Effector memory CD8-positive, alpha-beta T cell (primary cell): ENCODE measurements around the gene CIB1.
A peak's percentile ranks its signal among the peaks of the same experiment; 100 is the strongest.

Experiments used
- ATAC-seq: fragments of 150-1000 bp; cut with Tn5 transposase; replicated peaks from 2 replicates; pipeline ENCODE4 v1.10.0; 2021; ENCODE audit warnings: mild to moderate bottlenecking, moderate library complexity
- DNase-seq, 3 experiments: peaks; one replicate each; pipeline ENCODE4 v3.0.0; 2021
- H3K27ac Mint-ChIP-seq, 2 donors: one replicate each; pipeline ENCODE4 v1.8.0; 2022; ENCODE audit warnings: mild to moderate bottlenecking in 2 of 2, mixed read lengths in 2 of 2, moderate library complexity in 2 of 2
- H3K27me3 Mint-ChIP-seq, 2 donors: one replicate each; pipeline ENCODE4 v1.8.0; 2022; ENCODE audit warnings: mixed read lengths in 2 of 2
- H3K36me3 Mint-ChIP-seq: one replicate; pipeline ENCODE4 v1.8.0; 2022; ENCODE audit warnings: mild to moderate bottlenecking, moderate library complexity, mixed read lengths; ENCODE audit not compliant: insufficient read depth
- H3K4me1 Mint-ChIP-seq, 2 donors: one replicate each; pipeline ENCODE4 v1.8.0; 2022; ENCODE audit warnings: low read depth in 2 of 2, mixed read lengths in 2 of 2
- H3K4me3 Mint-ChIP-seq, 2 donors: one replicate each; pipeline ENCODE4 v1.8.0; 2022; ENCODE audit warnings: mild to moderate bottlenecking in 2 of 2, mixed read lengths in 2 of 2, moderate library complexity in 2 of 2
- H3K9me3 Mint-ChIP-seq, 2 donors: one replicate each; pipeline ENCODE4 v1.8.0; 2022; ENCODE audit warnings: mixed read lengths in 2 of 2

The CIB1 gene

DNA sequence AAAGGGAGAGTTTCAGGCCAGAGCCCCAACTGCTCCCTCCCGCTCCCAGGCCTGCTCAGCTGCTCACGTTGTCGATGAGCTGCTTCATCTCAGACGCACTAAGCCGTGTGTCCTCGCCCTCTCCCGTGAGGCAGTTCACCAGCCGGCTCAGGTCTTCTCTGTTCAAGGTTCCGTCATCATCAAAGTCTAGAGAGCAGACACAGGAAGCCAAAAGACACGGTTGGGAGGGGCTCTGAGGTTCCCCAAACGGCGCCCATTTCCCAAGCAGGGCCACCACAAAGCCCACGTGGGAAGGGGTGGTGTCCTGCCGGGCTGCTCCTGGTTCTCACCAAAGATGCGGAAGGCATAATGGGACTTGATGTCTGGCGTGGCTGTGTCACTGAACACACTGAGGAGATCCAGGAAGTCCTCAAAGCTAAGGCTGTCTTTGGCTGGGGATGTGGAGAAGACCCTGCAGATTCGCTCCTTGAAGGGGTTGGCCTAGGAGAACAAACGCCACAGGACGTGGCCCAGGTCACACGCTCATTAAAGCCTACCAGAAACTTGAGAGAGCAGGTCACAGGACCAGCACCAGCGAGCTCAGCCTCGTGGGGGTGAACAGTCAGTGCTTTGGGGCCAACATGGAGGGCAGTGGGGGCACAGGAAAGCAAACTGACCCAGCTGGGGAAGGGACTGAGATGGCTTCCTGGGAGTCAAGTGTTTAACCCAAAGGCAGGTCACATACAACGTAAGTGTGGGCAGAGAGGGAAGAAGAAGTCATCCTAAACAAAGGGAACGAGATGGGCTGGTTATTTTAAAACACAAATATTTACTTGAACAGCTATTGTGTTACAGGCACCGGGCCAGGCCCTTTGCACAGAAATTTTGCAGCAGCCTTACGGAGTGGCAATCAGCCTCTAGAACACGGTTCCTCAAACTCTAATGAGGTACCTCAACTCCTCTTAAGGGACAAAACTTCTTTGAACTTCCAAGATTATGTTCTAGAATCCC, 2.4 kb downstream of the CIB1 start:
- peak overlapping the region; percentile 97 to 98 for H3K27ac Mint-ChIP-seq
- H3K36me3 Mint-ChIP-seq: peaks cover 76% of the 10 kb centered on the region
- H3K9me3 Mint-ChIP-seq: no peaks in the 10 kb centered on the region
- DNase-seq: peak; percentile 80 to 83 (median 80)
- peaks cover 45% of the 10 kb centered on the region in 2 donors for H3K4me1 Mint-ChIP-seq
- ATAC-seq: peak; percentile 69
- H3K27me3 Mint-ChIP-seq: no peaks in the 10 kb centered on the region
- H3K4me3 Mint-ChIP-seq: peak overlapping the region; percentile 82 to 85

DNA sequence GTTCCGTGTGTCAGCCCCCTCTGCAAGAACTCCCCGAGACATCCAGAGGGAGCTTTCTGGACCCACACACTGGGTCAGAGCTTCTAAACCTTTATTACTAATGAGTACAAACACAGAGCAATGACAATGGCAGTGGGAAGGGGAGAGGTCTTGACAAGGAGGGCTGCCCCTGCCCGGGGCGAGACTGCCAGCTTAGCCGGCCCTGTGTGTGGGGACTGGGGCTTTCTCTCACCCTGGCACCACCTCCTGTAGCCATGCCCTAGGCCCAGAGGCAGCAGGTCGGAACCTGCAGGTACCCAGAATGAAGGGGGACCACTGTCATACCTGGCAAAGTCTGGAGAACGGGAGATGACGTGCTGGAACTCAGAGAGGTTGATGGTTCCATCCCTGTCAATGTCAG, 3.1 kb downstream of the CIB1 start:
- Mint-ChIP-seq H3K4me3 (peak overlapping the region; percentile 82 to 85), H3K36me3 (peaks cover 70% of the 10 kb centered on the region), H3K27me3 (no peaks in the 10 kb centered on the region), H3K9me3 (no peaks in the 10 kb centered on the region), H3K4me1 (peaks cover 41 to 45% of the 10 kb centered on the region in 2 donors), H3K27ac (peak overlapping the region; percentile 97 to 98)
- ATAC-seq (no peak), DNase-seq (no peak)

DNA sequence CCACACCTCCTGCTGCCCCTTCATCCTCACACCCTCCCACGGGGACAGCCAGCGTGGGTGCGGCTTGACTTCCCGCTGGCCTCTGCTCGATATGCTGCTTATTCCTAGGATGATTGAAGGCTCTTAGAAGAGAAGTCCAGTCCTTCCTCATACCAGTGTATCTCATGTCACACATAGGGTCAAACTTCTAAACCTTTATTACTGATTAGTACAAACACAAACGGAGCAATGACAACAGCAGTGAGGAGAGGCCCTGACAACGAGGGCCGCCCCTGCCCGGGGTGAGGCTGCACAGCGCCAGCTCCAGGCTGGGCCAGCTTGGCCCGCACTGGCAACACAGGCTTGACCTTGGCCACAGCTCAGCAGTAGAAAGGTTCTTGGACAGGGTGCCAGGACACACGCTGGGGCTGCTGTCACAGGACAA, 3.7 kb downstream of the CIB1 start:
- no peak for ATAC-seq
- H3K36me3 Mint-ChIP-seq: peaks cover 69% of the 10 kb centered on the region

GRCh38 chr15:90228960-90229359, 4.8 kb downstream of the CIB1 start:
- Mint-ChIP-seq H3K4me1 (peaks cover 34 to 37% of the 10 kb centered on the region in 2 donors), H3K36me3 (peaks cover 68% of the 10 kb centered on the region), H3K27ac (peak overlapping the region; percentile 97 to 98), H3K9me3 (no peaks in the 10 kb centered on the region), H3K4me3 (no peak overlapping the region), H3K27me3 (no peaks in the 10 kb centered on the region)
- no peak for ATAC-seq
- DNase-seq: no peak

More for the DNA sequence above, 3.7 kb downstream of the CIB1 start:
- no peak for DNase-seq
- Mint-ChIP-seq H3K9me3 (no peaks in the 10 kb centered on the region), H3K27me3 (no peaks in the 10 kb centered on the region), H3K4me1 (peaks cover 40 to 44% of the 10 kb centered on the region in 2 donors), H3K4me3 (peak overlapping the region; percentile 82 to 85), H3K27ac (peak overlapping the region; percentile 97 to 98)

- H3K36me3 Mint-ChIP-seq: peaks cover 71% of the 10 kb centered on the region
These were observed 5.6 kb downstream of the CIB1 start for GRCh38 chr15:90227816-90228772.

DNA sequence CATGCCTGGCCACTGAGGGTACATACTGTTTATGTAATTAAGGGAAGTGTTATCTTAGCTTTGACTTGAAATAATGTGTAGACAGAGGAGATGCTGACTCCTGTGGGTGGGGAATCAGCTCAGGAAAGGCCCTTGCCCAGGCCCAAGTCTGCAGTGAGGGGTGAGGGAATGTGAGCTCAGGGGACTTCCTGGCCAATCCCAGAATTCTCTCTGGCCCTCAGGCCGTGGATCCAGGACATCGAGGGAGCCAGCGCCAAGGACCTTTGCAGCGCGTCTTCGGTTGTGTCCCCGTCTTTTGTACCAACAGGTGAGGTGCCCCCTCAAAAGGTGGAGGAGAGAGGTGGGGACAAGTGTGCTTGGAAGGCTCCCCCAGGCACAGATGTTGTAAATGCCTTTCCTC, 6.4 kb downstream of the CIB1 start:
- H3K4me1 Mint-ChIP-seq: peaks cover 29 to 30% of the 10 kb centered on the region in 2 donors
- no peaks in the 10 kb centered on the region for H3K9me3 Mint-ChIP-seq
- H3K36me3 Mint-ChIP-seq: peaks cover 68% of the 10 kb centered on the region
- no peak overlapping the region for H3K27ac Mint-ChIP-seq
- no peaks in the 10 kb centered on the region for H3K27me3 Mint-ChIP-seq
- DNase-seq (no peak), ATAC-seq (no peak)
- no peak overlapping the region for H3K4me3 Mint-ChIP-seq

More at GRCh38 chr15:90227816-90228772, 5.6 kb downstream of the CIB1 start:
- peak overlapping the region; percentile 97 to 98 for H3K27ac Mint-ChIP-seq
- H3K9me3 Mint-ChIP-seq: no peaks in the 10 kb centered on the region
- DNase-seq (no peak), ATAC-seq (no peak)
- peaks cover 34 to 37% of the 10 kb centered on the region in 2 donors for H3K4me1 Mint-ChIP-seq
- H3K27me3 Mint-ChIP-seq: no peaks in the 10 kb centered on the region
- no peak overlapping the region for H3K4me3 Mint-ChIP-seq

DNA sequence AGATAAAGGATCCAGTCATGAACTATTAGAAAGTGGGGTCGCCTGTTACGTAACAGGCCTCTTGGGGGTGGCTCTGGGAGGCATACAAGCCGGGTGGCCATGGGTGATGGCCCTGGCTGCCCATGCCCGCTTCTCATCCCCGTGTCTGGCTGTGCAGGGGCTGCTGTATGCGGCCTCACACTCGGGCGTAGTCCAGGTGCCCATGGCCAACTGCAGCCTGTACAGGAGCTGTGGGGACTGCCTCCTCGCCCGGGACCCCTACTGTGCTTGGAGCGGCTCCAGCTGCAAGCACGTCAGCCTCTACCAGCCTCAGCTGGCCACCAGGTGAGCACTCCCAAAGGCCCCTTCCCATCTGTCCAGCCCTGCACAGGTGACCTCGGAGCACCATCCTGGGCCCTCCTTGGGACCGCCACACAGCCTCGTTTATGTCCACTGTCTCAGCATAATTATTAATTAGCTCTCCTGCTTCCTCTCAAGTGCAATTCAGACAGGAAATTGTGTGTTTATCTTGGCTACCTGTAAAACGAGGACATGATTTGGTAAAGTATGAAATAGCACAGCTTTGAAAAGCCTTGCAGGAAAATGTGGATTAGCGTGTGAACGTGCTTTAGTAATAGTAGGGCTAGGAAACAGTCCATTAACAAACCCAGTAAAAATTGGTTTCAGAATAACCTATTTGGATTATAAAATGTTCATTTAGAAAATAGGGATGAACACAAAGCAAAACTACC, 8.1 kb downstream of the CIB1 start:
- Mint-ChIP-seq H3K36me3 (peaks cover 53% of the 10 kb centered on the region), H3K4me3 (no peak overlapping the region)
- ATAC-seq: no peak

DNA sequence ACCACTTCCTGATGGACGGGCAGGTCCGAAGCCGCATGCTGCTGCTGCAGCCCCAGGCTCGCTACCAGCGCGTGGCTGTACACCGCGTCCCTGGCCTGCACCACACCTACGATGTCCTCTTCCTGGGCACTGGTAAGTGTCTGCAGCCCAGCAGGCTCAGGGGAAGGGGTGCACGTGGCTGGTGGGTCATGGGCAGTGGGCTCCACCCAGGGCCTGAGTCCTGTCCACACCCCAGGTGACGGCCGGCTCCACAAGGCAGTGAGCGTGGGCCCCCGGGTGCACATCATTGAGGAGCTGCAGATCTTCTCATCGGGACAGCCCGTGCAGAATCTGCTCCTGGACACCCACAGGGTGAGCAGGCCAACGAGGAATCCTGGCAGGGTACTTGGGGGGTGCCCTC, 8.7 kb downstream of the CIB1 start:
- no peak for ATAC-seq
- Mint-ChIP-seq H3K27ac (no peak overlapping the region), H3K27me3 (no peaks in the 10 kb centered on the region), H3K4me1 (peaks cover 9 to 10% of the 10 kb centered on the region in 2 donors), H3K36me3 (peaks cover 46% of the 10 kb centered on the region), H3K9me3 (no peaks in the 10 kb centered on the region), H3K4me3 (no peak overlapping the region)
- no peak for DNase-seq

More for the DNA sequence above, 8.1 kb downstream of the CIB1 start:
- Mint-ChIP-seq H3K4me1 (peaks cover 16% of the 10 kb centered on the region in 2 donors), H3K27ac (no peak overlapping the region), H3K27me3 (no peaks in the 10 kb centered on the region), H3K9me3 (no peaks in the 10 kb centered on the region)
- DNase-seq: no peak

GRCh38 chr15:90223441-90224165, 10.1 kb downstream of the CIB1 start:
- Mint-ChIP-seq H3K27me3 (no peaks in the 10 kb centered on the region), H3K9me3 (no peaks in the 10 kb centered on the region), H3K27ac (no peak overlapping the region), H3K36me3 (peaks cover 32% of the 10 kb centered on the region), H3K4me1 (peaks cover 3 to 10% of the 10 kb centered on the region in 2 donors), H3K4me3 (no peak overlapping the region)
- ATAC-seq: no peak
- no peak for DNase-seq

GRCh38 chr15:90222547-90222946, 11.2 kb downstream of the CIB1 start:
- ATAC-seq (no peak), DNase-seq (no peak)
- Mint-ChIP-seq H3K27me3 (no peaks in the 10 kb centered on the region), H3K4me1 (peaks cover 3 to 12% of the 10 kb centered on the region in 2 donors), H3K27ac (no peak overlapping the region), H3K36me3 (peaks cover 24% of the 10 kb centered on the region), H3K9me3 (no peaks in the 10 kb centered on the region), H3K4me3 (no peak overlapping the region)

GRCh38 chr15:90221246-90221900, 12.4 kb downstream of the CIB1 start:
- H3K27me3 Mint-ChIP-seq: no peaks in the 10 kb centered on the region
- no peak overlapping the region for H3K27ac Mint-ChIP-seq
- H3K36me3 Mint-ChIP-seq: peaks cover 20% of the 10 kb centered on the region
- DNase-seq (no peak), ATAC-seq (no peak)
- no peaks in the 10 kb centered on the region for H3K9me3 Mint-ChIP-seq
- no peak overlapping the region for H3K4me3 Mint-ChIP-seq
- peaks cover 5 to 12% of the 10 kb centered on the region in 2 donors for H3K4me1 Mint-ChIP-seq
